Kidney (tissue), 14 donors: Measurements from ENCODE around the gene RPS6KB2. TPM values are rescaled to one million over a fixed set of nuclear protein-coding genes. Genes with fewer than 3 reads are reported as not detected.

Experiments used
- DNase-seq, 5 donors: peaks; one replicate each; pipeline ENCODE4 v3.0.0-alpha.2; 2013 to 2020
- FAIRE-seq: peaks from 2 replicates; lab custom pipeline; 2012; peaks lifted over from hg19 to GRCh38; lab: Jason Lieb, UNC
- H3K27ac ChIP-seq, 2 donors: one replicate each; pipeline ENCODE4 v1.7.0; 2013; ENCODE audit warnings: low read depth in 2 of 2, low read length in 2 of 2, inconsistent platforms in 1 of 2
- H3K27me3 ChIP-seq: one replicate; pipeline ENCODE4 v1.7.1; 2013; ENCODE audit warnings: low read length, inconsistent platforms; ENCODE audit not compliant: control insufficient read depth, insufficient read depth
- H3K36me3 ChIP-seq, 3 donors: one replicate each; pipeline versions ENCODE4 v1.7.0 to v1.7.1; 2013; ENCODE audit warnings: low read length in 3 of 3, control low read depth in 1 of 3, inconsistent platforms in 1 of 3; ENCODE audit not compliant: insufficient read depth in 3 of 3, control insufficient read depth in 2 of 3
- H3K4me1 ChIP-seq, 3 donors: one replicate each; pipeline versions ENCODE4 v1.7.0 to v1.7.1; 2013; ENCODE audit warnings: low read length in 3 of 3, inconsistent platforms in 1 of 3, low read depth in 1 of 3; ENCODE audit not compliant: control insufficient read depth in 2 of 3, insufficient read depth in 2 of 3
- H3K4me3 ChIP-seq, 3 donors: one replicate each; pipeline versions ENCODE4 v1.7.0 to v1.8.1; 2013; ENCODE audit warnings: low read length in 3 of 3, control low read depth in 1 of 3, inconsistent platforms in 1 of 3
- H3K9ac ChIP-seq, 3 donors: one replicate each; pipeline versions ENCODE4 v1.7.0 to v1.7.1; 2013; ENCODE audit warnings: low read length in 3 of 3, control low read depth in 1 of 3, inconsistent platforms in 1 of 3
- H3K9me3 ChIP-seq, 3 donors: one replicate each; pipeline versions ENCODE4 v1.7.0 to v1.7.1; 2013; ENCODE audit warnings: low read length in 3 of 3, control low read depth in 1 of 3, inconsistent platforms in 1 of 3; ENCODE audit not compliant: control insufficient read depth in 2 of 3, insufficient read depth in 1 of 3
- intact Hi-C: fragments of 100-400 bp; cut with DNase I; formaldehyde crosslinking; loops from one replicate; pipeline ENCODE4 v1.11.1; 2022
- polyA plus RNA-seq: library from polyadenylated mRNA; stranded (reverse); fragments of 350-450 nt; fragmentation: Illumina TruSeq; extraction: RNeasy Lipid Tissue Mini Kit (QIAGEN cat#74804); gene quantifications from one replicate; pipeline ENCODE4 v1.2.3, GENCODE V29; 2014; ENCODE audit warnings: low read depth, low replicate concordance; ENCODE audit not compliant: insufficient read depth
- total RNA-seq: library from RNA; stranded (reverse); fragmentation: NEBNext Ultra II Directional; extraction: Animal tissue kit (Norgen Biotek cat#: 25700); gene quantifications from one replicate; pipeline ENCODE4 v1.2.1, GENCODE V29; 2021
- TF ChIP-seq, protein P1 (sequence below): IDR thresholded peaks from 3 replicates; pipeline ENCODE4 v1.5.1; 2012; ENCODE audit warnings: mild to moderate bottlenecking, moderate library complexity, borderline replicate concordance; ENCODE audit not compliant: insufficient read depth; ENCODE audit errors: extremely low read depth
- donor health status: control.
- donor health status: control.
- donor health status: control.
- donor health status: control.
- donor health status: control.
- donor health status: DM: yes; HTN: yes; CAD: no.
- donor health status: Normal renal cell carcinoma (clear cell type).

Gene RPS6KB2
- total and polyA plus RNA-seq, 2 donors from 2014 or later: 41.3 to 45.4 TPM

DNA sequence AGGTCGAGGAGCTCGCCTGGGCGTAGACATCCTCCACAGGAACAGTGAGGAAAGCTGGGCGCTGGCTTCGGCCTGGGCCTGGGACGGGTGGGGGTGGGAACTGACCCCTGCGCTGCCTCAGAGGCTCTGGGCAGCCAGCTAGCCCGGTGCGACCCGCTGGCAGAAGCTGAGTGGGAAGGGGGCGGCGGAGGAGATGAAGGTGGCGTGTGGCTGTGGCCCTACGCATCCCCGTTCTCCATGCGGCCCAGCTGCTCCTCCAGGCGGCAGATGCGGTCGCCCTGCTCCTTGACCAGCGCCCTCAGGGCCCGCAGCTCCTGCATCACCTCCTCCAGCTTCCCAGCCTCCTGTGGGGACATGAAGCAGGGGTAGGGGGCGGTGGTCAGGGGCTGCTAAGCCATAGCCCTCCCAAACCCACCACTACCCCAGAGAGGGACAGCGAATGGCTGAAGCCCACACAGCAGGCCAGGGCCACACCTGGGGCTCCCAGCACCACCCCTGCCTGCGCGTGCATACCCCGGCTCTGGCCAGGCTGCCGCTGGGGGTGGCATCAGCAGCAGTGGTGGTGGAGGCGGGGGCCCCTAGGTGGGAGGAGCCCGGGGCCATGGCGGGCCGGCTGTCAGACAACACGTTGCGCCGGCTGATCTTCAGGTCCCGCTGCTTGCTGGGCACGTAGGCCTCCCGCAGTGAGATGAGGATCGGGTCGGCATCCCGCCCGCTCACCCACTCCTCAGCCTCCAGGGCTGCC is 10.0 kb downstream of the RPS6KB2 start:
- FAIRE-seq (no peak), DNase-seq (peak in 2 of 5 donors; percentile 48 to 91)
- Histone ChIP-seq H3K9me3 (no peaks in the 10 kb centered on the region), H3K4me1 (peaks cover 0 to 14% (median 0%) of the 10 kb centered on the region in 3 donors), H3K9ac (no peak overlapping the region), H3K27me3 (no peaks in the 10 kb centered on the region), H3K36me3 (peaks cover 0 to 6% (median 2%) of the 10 kb centered on the region in 3 donors), H3K4me3 (no peak overlapping the region), H3K27ac (no peak overlapping the region)
- intact Hi-C loops: no loop called here
- TF ChIP-seq, protein P1, sequence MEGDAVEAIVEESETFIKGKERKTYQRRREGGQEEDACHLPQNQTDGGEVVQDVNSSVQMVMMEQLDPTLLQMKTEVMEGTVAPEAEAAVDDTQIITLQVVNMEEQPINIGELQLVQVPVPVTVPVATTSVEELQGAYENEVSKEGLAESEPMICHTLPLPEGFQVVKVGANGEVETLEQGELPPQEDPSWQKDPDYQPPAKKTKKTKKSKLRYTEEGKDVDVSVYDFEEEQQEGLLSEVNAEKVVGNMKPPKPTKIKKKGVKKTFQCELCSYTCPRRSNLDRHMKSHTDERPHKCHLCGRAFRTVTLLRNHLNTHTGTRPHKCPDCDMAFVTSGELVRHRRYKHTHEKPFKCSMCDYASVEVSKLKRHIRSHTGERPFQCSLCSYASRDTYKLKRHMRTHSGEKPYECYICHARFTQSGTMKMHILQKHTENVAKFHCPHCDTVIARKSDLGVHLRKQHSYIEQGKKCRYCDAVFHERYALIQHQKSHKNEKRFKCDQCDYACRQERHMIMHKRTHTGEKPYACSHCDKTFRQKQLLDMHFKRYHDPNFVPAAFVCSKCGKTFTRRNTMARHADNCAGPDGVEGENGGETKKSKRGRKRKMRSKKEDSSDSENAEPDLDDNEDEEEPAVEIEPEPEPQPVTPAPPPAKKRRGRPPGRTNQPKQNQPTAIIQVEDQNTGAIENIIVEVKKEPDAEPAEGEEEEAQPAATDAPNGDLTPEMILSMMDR: no peak

DNA sequence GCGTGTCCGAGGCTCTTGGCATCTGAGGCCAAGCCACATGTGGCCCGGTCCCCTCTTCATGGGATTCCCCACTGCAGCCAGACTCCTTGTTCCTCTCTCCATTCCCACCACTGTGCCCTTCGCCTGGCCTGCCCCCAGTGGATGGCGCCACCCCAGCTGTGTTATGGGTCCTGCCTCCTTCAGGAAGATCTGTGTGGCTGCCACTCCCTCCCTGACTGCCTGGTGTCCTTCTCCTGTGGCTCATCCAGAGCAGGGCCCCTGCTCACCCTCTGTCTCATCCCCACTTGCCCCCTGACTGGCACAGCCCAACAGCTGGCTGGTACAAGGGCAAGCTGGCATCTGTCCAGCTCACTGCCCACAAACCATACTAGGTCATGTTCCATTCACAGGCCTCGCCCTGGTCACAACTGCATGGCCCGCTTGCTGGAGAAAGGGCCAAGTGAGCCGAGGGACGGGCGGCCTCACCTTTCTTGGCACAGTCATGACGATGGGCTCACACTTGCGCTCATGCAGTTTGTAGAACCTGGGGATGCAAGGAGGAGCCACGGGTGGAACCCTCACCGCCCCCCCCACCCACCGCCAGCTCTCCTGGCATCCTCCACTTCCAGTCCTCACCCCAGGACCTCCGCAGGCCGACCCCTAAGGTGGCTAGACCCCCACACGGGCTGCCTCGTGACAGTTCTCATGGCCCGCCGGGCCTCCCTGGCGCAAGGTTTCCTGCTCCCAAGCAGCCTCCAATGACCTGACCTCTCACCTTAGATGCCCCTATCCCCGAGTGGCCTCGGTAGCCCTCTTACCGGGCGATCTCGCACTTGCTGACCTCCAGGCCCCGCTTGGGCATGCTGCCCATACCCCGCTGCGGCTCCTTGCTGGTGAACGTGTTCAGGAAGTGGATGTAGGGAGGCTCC is 11.3 kb downstream of the RPS6KB2 start:
- Histone ChIP-seq H3K9ac (no peak overlapping the region), H3K9me3 (no peaks in the 10 kb centered on the region), H3K27ac (no peak overlapping the region), H3K27me3 (no peaks in the 10 kb centered on the region), H3K4me3 (no peak overlapping the region), H3K36me3 (peaks cover 0 to 4% (median 0%) of the 10 kb centered on the region in 3 donors), H3K4me1 (peaks cover 0 to 14% (median 0%) of the 10 kb centered on the region in 3 donors)
- intact Hi-C loops: no loop called here
- TF ChIP-seq, protein P1: no peak
- DNase-seq (peak in 1 of 5 donors; percentile 86), FAIRE-seq (no peak)

DNA sequence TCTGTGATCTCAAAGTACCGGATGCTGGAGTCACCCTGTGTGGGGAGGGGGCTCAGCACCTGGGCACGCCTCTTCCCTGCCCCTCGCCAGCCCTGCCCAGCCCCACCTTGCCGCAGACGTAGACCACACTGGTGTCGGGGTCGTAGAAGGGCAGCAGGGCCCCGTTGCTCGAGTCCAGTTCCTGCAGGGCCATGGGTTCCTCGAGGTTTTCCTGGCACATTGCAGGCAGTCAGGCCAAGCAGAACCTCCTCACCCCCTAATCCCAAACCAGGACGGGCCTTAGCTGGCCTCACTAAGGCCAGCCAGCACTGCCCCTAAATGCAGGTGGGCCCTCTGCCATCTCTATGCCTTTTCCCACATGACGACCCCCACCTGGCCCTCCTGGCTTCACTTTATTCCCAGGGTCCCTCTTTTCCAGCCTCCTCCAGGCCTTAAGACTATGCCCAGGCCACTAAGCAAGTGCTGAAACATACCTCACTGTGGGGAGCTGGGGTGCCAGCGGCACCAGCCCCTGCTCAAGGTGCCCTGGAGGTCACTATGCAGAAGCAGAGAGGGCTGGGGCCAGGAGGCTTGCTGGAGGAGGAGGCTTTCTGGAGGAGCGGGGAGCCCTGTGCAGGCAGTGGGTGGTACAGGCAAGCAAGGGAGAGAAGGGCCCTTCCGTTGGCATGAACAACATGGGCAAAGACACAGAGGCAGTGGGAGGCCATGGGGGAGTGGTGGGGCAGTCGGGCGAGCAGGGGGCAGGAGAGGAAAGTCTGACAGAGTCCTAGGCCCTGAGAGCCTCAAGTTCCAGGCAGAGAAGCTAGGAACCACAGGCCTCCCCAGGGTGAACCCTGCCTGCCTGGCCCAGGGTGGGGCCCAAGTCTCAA is 12.2 kb downstream of the RPS6KB2 start:
- Histone ChIP-seq H3K4me1 (peaks cover 0 to 16% (median 0%) of the 10 kb centered on the region in 3 donors), H3K9me3 (no peaks in the 10 kb centered on the region), H3K4me3 (no peak overlapping the region), H3K27ac (no peak overlapping the region), H3K27me3 (no peaks in the 10 kb centered on the region), H3K36me3 (peaks cover 0 to 4% (median 0%) of the 10 kb centered on the region in 3 donors), H3K9ac (no peak overlapping the region)
- TF ChIP-seq, protein P1: no peak
- DNase-seq: no peak
- intact Hi-C loops: no loop called here
- FAIRE-seq: no peak
